Neural cell (in vitro differentiated cells): Measurements from ENCODE around the gene ARHGAP9. TPM values are rescaled to one million over a fixed set of nuclear protein-coding genes. Genes with fewer than 3 reads are reported as not detected.
A peak's percentile ranks its signal among the peaks of the same experiment; 100 is the strongest.

ENCODE experiments used
- H2AFZ ChIP-seq: fragments of 200-600, 300-800 bp; sonication (generic), shearing (Covaris generic); 2 replicates; pipeline ENCODE4 v1.6.0; 2014; ENCODE audit warnings: low read depth, mild to moderate bottlenecking, antibody characterized with exemption, low read length, moderate library complexity
- H3F3A ChIP-seq: fragments of 200-600 bp; shearing (Covaris generic); 2 replicates; pipeline ENCODE4 v1.6.1; 2016; ENCODE audit warnings: mild to moderate bottlenecking, moderate library complexity, mixed read lengths, antibody characterized with exemption, low read length; ENCODE audit not compliant: insufficient read depth, poor library complexity, severe bottlenecking
- H3K27ac ChIP-seq: fragments of 200-600, 300-800 bp; sonication (generic), shearing (Covaris generic); 2 replicates; pipeline ENCODE4 v1.5.1; 2014; ENCODE audit warnings: mild to moderate bottlenecking, low read length, moderate library complexity
- H3K27me3 ChIP-seq: fragments of 300-800, 200-600 bp; sonication (generic), shearing (Covaris generic); 2 replicates; pipeline ENCODE4 v1.6.0; 2014; ENCODE audit warnings: mild to moderate bottlenecking, low read depth, low read length, moderate library complexity; ENCODE audit not compliant: insufficient read depth
- H3K36me3 ChIP-seq: fragments of 300-800, 200-600 bp; sonication (generic), shearing (Covaris generic); 2 replicates; pipeline ENCODE4 v1.5.1; 2014; ENCODE audit warnings: mild to moderate bottlenecking, antibody characterized with exemption, low read length, moderate library complexity; ENCODE audit not compliant: insufficient read depth
- H3K4me2 ChIP-seq: fragments of 300-800, 200-600 bp; sonication (generic), shearing (Covaris generic); 2 replicates; pipeline ENCODE4 v1.6.0; 2014; ENCODE audit warnings: mild to moderate bottlenecking, low read length
- H3K4me3 ChIP-seq: fragments of 300-800, 200-600 bp; sonication (generic), shearing (Covaris generic); 2 replicates; pipeline ENCODE4 v1.5.1; 2014; ENCODE audit warnings: mild to moderate bottlenecking, low read length, moderate library complexity
- H3K79me2 ChIP-seq: fragments of 200-600 bp; shearing (Covaris generic); replicated peaks from 2 replicates; pipeline ENCODE4 v1.6.0; 2014; ENCODE audit warnings: mild to moderate bottlenecking, low read length, moderate library complexity; ENCODE audit not compliant: insufficient read depth
- H3K9ac ChIP-seq: fragments of 300-800, 200-600 bp; sonication (generic), shearing (Covaris generic); 2 replicates; pipeline ENCODE4 v1.6.1; 2016; ENCODE audit warnings: mild to moderate bottlenecking, low read length, mixed read lengths
- H3K9me2 ChIP-seq: fragments of 200-600 bp; shearing (Covaris generic); 2 replicates; pipeline ENCODE4 v1.6.1; 2016; ENCODE audit warnings: mild to moderate bottlenecking, low read length, mixed read lengths; ENCODE audit not compliant: insufficient read depth
- H3K9me3 ChIP-seq: fragments of 200-600, 300-800 bp; sonication (generic), shearing (Covaris generic); 2 replicates; pipeline ENCODE4 v1.6.1; 2016; ENCODE audit warnings: mild to moderate bottlenecking, mixed run types, low read length, moderate library complexity, mixed read lengths
- H4K20me1 ChIP-seq: fragments of 200-600 bp; shearing (Covaris generic); 2 replicates; pipeline ENCODE4 v1.6.1; 2016; ENCODE audit warnings: mild to moderate bottlenecking, mixed run types; ENCODE audit not compliant: insufficient read depth
- CTCF ChIP-seq: fragments of 450-650 bp; IDR thresholded peaks from 2 replicates; pipeline ENCODE4 v1.5.1; 2014; ENCODE audit warnings: antibody characterized with exemption, mild to moderate bottlenecking, moderate library complexity; ENCODE audit not compliant: poor library complexity, severe bottlenecking
- EP300 ChIP-seq: fragments of 450-650 bp; conservative IDR thresholded peaks from 2 replicates; pipeline ENCODE4 v1.6.1; 2014; ENCODE audit warnings: antibody characterized with exemption, mild to moderate bottlenecking, moderate library complexity; ENCODE audit not compliant: poor library complexity, severe bottlenecking
- EZH2 ChIP-seq: fragments of 200-600, 300-800 bp; shearing (Covaris generic), sonication (generic); IDR thresholded peaks from 2 replicates; pipeline ENCODE4 v1.6.1; 2014; ENCODE audit warnings: antibody characterized with exemption, low read length, borderline replicate concordance, mild to moderate bottlenecking; ENCODE audit not compliant: insufficient read depth, poor library complexity, severe bottlenecking
- MXI1 ChIP-seq: fragments of 450-650 bp; conservative IDR thresholded peaks from 2 replicates; pipeline ENCODE4 v1.6.1; 2014; ENCODE audit warnings: antibody characterized with exemption, mild to moderate bottlenecking; ENCODE audit not compliant: poor library complexity, severe bottlenecking
- POLR2AphosphoS5 ChIP-seq: IDR thresholded peaks from 2 replicates; pipeline ENCODE4 v1.6.1; 2012
- RAD21 ChIP-seq: fragments of 450-650 bp; conservative IDR thresholded peaks from 2 replicates; pipeline ENCODE4 v1.6.1; 2014; ENCODE audit warnings: antibody characterized with exemption, mild to moderate bottlenecking, moderate library complexity
- SMC3 ChIP-seq: fragments of 450-650 bp; conservative IDR thresholded peaks from 2 replicates; pipeline ENCODE4 v1.6.1; 2014; ENCODE audit warnings: antibody characterized with exemption, mild to moderate bottlenecking, moderate library complexity; ENCODE audit not compliant: poor library complexity
- TAF1 ChIP-seq: IDR thresholded peaks from 2 replicates; pipeline ENCODE4 v1.6.1; 2012; ENCODE audit warnings: low read depth
- polyA plus RNA-seq: library from polyadenylated mRNA; depleted of rRNA; stranded (reverse); fragments of >200 nt; gene quantifications from 2 replicates; pipeline ENCODE4 v1.2.3, GENCODE V29; 2014
- TF ChIP-seq, protein P1 (sequence below): IDR thresholded peaks from 2 replicates; pipeline ENCODE4 v1.6.1; 2012; ENCODE audit warnings: borderline replicate concordance

ARHGAP9 gene
- polyA plus RNA-seq, 1 donor from 2014 or later: not detected

- Histone ChIP-seq H3K79me2 (peaks cover 19% of the 10 kb centered on the region), H3K9ac (peak overlapping the region; percentile 87), H2AFZ (no peak overlapping the region), H3K9me3 (no peaks in the 10 kb centered on the region), H3K27me3 (no peaks in the 10 kb centered on the region), H4K20me1 (no peaks in the 10 kb centered on the region), H3K27ac (peak overlapping the region; percentile 88), H3K4me2 (peak overlapping the region; percentile 99), H3F3A (peaks cover 4% of the 10 kb centered on the region), H3K36me3 (no peaks in the 10 kb centered on the region), H3K4me3 (peak overlapping the region; percentile 86), H3K9me2 (no peaks in the 10 kb centered on the region)
- no peak for TF ChIP-seq TAF1
- no peak for TF ChIP-seq EZH2
- TF ChIP-seq CTCF: no peak
- no peak for TF ChIP-seq MXI1
- no peak for TF ChIP-seq EP300
- TF ChIP-seq SMC3: no peak
- TF ChIP-seq POLR2AphosphoS5: no peak
- TF ChIP-seq, protein P1, sequence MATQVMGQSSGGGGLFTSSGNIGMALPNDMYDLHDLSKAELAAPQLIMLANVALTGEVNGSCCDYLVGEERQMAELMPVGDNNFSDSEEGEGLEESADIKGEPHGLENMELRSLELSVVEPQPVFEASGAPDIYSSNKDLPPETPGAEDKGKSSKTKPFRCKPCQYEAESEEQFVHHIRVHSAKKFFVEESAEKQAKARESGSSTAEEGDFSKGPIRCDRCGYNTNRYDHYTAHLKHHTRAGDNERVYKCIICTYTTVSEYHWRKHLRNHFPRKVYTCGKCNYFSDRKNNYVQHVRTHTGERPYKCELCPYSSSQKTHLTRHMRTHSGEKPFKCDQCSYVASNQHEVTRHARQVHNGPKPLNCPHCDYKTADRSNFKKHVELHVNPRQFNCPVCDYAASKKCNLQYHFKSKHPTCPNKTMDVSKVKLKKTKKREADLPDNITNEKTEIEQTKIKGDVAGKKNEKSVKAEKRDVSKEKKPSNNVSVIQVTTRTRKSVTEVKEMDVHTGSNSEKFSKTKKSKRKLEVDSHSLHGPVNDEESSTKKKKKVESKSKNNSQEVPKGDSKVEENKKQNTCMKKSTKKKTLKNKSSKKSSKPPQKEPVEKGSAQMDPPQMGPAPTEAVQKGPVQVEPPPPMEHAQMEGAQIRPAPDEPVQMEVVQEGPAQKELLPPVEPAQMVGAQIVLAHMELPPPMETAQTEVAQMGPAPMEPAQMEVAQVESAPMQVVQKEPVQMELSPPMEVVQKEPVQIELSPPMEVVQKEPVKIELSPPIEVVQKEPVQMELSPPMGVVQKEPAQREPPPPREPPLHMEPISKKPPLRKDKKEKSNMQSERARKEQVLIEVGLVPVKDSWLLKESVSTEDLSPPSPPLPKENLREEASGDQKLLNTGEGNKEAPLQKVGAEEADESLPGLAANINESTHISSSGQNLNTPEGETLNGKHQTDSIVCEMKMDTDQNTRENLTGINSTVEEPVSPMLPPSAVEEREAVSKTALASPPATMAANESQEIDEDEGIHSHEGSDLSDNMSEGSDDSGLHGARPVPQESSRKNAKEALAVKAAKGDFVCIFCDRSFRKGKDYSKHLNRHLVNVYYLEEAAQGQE: no peak
- TF ChIP-seq RAD21: no peak
Measured at GRCh38 chr12:57518920-57519795, 39.5 kb upstream of the ARHGAP9 start.

GRCh38 chr12:57518176-57518919 is 38.7 kb upstream of the ARHGAP9 start:
- Histone ChIP-seq H3K9me3 (no peaks in the 10 kb centered on the region), H3K79me2 (peaks cover 19% of the 10 kb centered on the region), H3K27ac (no peak overlapping the region), H2AFZ (no peak overlapping the region), H3K9me2 (no peaks in the 10 kb centered on the region), H3F3A (peaks cover under 1% of the 10 kb centered on the region), H3K4me2 (no peak overlapping the region), H4K20me1 (no peaks in the 10 kb centered on the region), H3K27me3 (no peaks in the 10 kb centered on the region), H3K4me3 (no peak overlapping the region), H3K36me3 (no peaks in the 10 kb centered on the region), H3K9ac (no peak overlapping the region)
- no peak for TF ChIP-seq RAD21
- TF ChIP-seq CTCF: no peak
- TF ChIP-seq MXI1: no peak
- no peak for TF ChIP-seq POLR2AphosphoS5
- TF ChIP-seq, protein P1: no peak
- TF ChIP-seq EZH2: no peak
- TF ChIP-seq EP300: no peak
- no peak for TF ChIP-seq SMC3
- TF ChIP-seq TAF1: no peak
